Muscle layer of duodenum (tissue), 2 donors: Measurements from ENCODE around the gene B3GNT7.
"Not testable (repeated sequence)": the region's sequence is repeated elsewhere in the genome, so short reads cannot be mapped to it uniquely, and the experiment has no call there.

Experiments used
- H3K27ac ChIP-seq: one replicate; pipeline ENCODE4 v1.7.0; 2013; ENCODE audit warnings: mild to moderate bottlenecking, low read length
- H3K27me3 ChIP-seq: one replicate; pipeline ENCODE4 v1.7.0; 2013; ENCODE audit warnings: low read depth, mild to moderate bottlenecking, control low read depth, low read length
- H3K36me3 ChIP-seq, 2 donors: one replicate each; pipeline ENCODE4 v1.7.0; 2013; ENCODE audit warnings: low read length in 2 of 2, control low read depth in 1 of 2, mild to moderate bottlenecking in 1 of 2; ENCODE audit not compliant: insufficient read depth in 2 of 2, control insufficient read depth in 1 of 2
- H3K4me1 ChIP-seq, 2 donors: one replicate each; pipeline ENCODE4 v1.7.0; 2013; ENCODE audit warnings: low read length in 2 of 2, mild to moderate bottlenecking in 2 of 2, control low read depth in 1 of 2, moderate library complexity in 1 of 2; ENCODE audit not compliant: insufficient read depth in 2 of 2, control insufficient read depth in 1 of 2
- H3K4me3 ChIP-seq, 2 donors: one replicate each; pipeline ENCODE4 v1.7.0; 2013; ENCODE audit warnings: low read length in 2 of 2, low read depth in 1 of 2, mild to moderate bottlenecking in 1 of 2
- H3K9me3 ChIP-seq, 2 donors: one replicate each; pipeline ENCODE4 v1.7.0; 2013; ENCODE audit warnings: low read length in 2 of 2, control low read depth in 1 of 2, mild to moderate bottlenecking in 1 of 2; ENCODE audit not compliant: control insufficient read depth in 1 of 2
- donor health status: healthy.

B3GNT7 gene

GRCh38 chr2:231425291-231425810 lies 29.8 kb downstream of the B3GNT7 start:
- Histone ChIP-seq H3K36me3 (no peaks in the 10 kb centered on the region), H3K9me3 (no peaks in the 10 kb centered on the region), H3K4me3 (no peak overlapping the region), H3K27me3 (no peaks in the 10 kb centered on the region), H3K4me1 (no peaks in the 10 kb centered on the region), H3K27ac (no peak overlapping the region)

GRCh38 chr2:231425811-231426703 lies 30.5 kb downstream of the B3GNT7 start:
- Histone ChIP-seq H3K4me3 (no peak overlapping the region), H3K27me3 (no peaks in the 10 kb centered on the region), H3K36me3 (no peaks in the 10 kb centered on the region), H3K9me3 (no peaks in the 10 kb centered on the region), H3K4me1 (no peaks in the 10 kb centered on the region), H3K27ac (no peak overlapping the region)

- Histone ChIP-seq H3K36me3 (no peaks in the 10 kb centered on the region), H3K27ac (no peak overlapping the region), H3K4me1 (no peaks in the 10 kb centered on the region), H3K4me3 (no peak overlapping the region), H3K9me3 (peaks cover 0 to 4% of the 10 kb centered on the region in 2 donors), H3K27me3 (no peaks in the 10 kb centered on the region)
These were observed 31.6 kb downstream of the B3GNT7 start for GRCh38 chr2:231427116-231427515.

GRCh38 chr2:231429152-231429551 lies 33.6 kb downstream of the B3GNT7 start:
- H3K27me3 ChIP-seq: no peaks in the 10 kb centered on the region
- no peaks in the 10 kb centered on the region for H3K36me3 ChIP-seq
- H3K4me1 ChIP-seq: no peaks in the 10 kb centered on the region
- H3K9me3 ChIP-seq: peaks cover 0 to 4% of the 10 kb centered on the region in 2 donors
- no peak overlapping the region for H3K4me3 ChIP-seq
- H3K27ac ChIP-seq: no peak overlapping the region

GRCh38 chr2:231429901-231430300 lies 34.4 kb downstream of the B3GNT7 start:
- Histone ChIP-seq H3K27me3 (no peaks in the 10 kb centered on the region), H3K4me3 (no peak overlapping the region), H3K4me1 (no peaks in the 10 kb centered on the region), H3K36me3 (no peaks in the 10 kb centered on the region), H3K9me3 (peaks cover 0 to 4% of the 10 kb centered on the region in 2 donors), H3K27ac (no peak overlapping the region)

GRCh38 chr2:231430437-231430836 lies 34.9 kb downstream of the B3GNT7 start:
- H3K9me3 ChIP-seq, H3K36me3 ChIP-seq, H3K27ac ChIP-seq, H3K27me3 ChIP-seq, H3K4me3 ChIP-seq, H3K4me1 ChIP-seq: not testable (repeated sequence)

- Histone ChIP-seq H3K4me3 (no peak overlapping the region), H3K9me3 (peaks cover 0 to 4% of the 10 kb centered on the region in 2 donors), H3K36me3 (no peaks in the 10 kb centered on the region), H3K4me1 (no peaks in the 10 kb centered on the region), H3K27me3 (no peaks in the 10 kb centered on the region), H3K27ac (no peak overlapping the region)
These were observed 36.1 kb downstream of the B3GNT7 start for GRCh38 chr2:231431606-231432005.

- Histone ChIP-seq H3K36me3 (no peaks in the 10 kb centered on the region), H3K27ac (no peak overlapping the region)
These were observed 38.5 kb downstream of the B3GNT7 start for GRCh38 chr2:231433990-231434389.

GRCh38 chr2:231436957-231437356 lies 41.4 kb downstream of the B3GNT7 start:
- Histone ChIP-seq H3K27ac (no peak overlapping the region), H3K27me3 (no peaks in the 10 kb centered on the region), H3K4me3 (no peak overlapping the region), H3K9me3 (no peaks in the 10 kb centered on the region), H3K4me1 (no peaks in the 10 kb centered on the region), H3K36me3 (no peaks in the 10 kb centered on the region)

More at GRCh38 chr2:231433990-231434389, 38.5 kb downstream of the B3GNT7 start:
- Histone ChIP-seq H3K4me3 (no peak overlapping the region), H3K9me3 (peaks cover 0 to 4% of the 10 kb centered on the region in 2 donors), H3K27me3 (no peaks in the 10 kb centered on the region), H3K4me1 (no peaks in the 10 kb centered on the region)

GRCh38 chr2:231449503-231450054 lies 54.1 kb downstream of the B3GNT7 start:
- no peaks in the 10 kb centered on the region for H3K27me3 ChIP-seq
- peaks cover 0 to 3% of the 10 kb centered on the region in 2 donors for H3K4me1 ChIP-seq
- no peaks in the 10 kb centered on the region for H3K9me3 ChIP-seq
- peaks cover 15 to 17% of the 10 kb centered on the region in 2 donors for H3K36me3 ChIP-seq
- H3K27ac ChIP-seq: no peak overlapping the region
- no peak overlapping the region for H3K4me3 ChIP-seq

- peaks cover 0 to 3% of the 10 kb centered on the region in 2 donors for H3K4me1 ChIP-seq
- H3K27me3 ChIP-seq: no peaks in the 10 kb centered on the region
- peaks cover 23 to 27% of the 10 kb centered on the region in 2 donors for H3K36me3 ChIP-seq
- H3K27ac ChIP-seq: no peak overlapping the region
- H3K9me3 ChIP-seq: no peaks in the 10 kb centered on the region
- H3K4me3 ChIP-seq: no peak overlapping the region
These were observed 55.1 kb downstream of the B3GNT7 start for GRCh38 chr2:231450548-231450989.
